Fibroblast of pulmonary artery (primary cell): ENCODE results near the gene POC1A.

Source experiments
- DNase-seq: peaks from one replicate; pipeline ENCODE4 v3.0.0-alpha.2; 2010; ENCODE audit warnings: low read depth
- H3K4me3 ChIP-seq: replicated peaks from 2 replicates; pipeline ENCODE4 v1.5.1; 2011; ENCODE audit warnings: low read depth, mild to moderate bottlenecking, control low read depth, low read length, moderate library complexity
- TF ChIP-seq, protein P1 (sequence below): IDR thresholded peaks from 2 replicates; pipeline ENCODE4 v1.5.1; 2011; ENCODE audit warnings: mild to moderate bottlenecking, control low read depth, low read length, inconsistent platforms; ENCODE audit errors: missing control alignments

The POC1A gene

DNA sequence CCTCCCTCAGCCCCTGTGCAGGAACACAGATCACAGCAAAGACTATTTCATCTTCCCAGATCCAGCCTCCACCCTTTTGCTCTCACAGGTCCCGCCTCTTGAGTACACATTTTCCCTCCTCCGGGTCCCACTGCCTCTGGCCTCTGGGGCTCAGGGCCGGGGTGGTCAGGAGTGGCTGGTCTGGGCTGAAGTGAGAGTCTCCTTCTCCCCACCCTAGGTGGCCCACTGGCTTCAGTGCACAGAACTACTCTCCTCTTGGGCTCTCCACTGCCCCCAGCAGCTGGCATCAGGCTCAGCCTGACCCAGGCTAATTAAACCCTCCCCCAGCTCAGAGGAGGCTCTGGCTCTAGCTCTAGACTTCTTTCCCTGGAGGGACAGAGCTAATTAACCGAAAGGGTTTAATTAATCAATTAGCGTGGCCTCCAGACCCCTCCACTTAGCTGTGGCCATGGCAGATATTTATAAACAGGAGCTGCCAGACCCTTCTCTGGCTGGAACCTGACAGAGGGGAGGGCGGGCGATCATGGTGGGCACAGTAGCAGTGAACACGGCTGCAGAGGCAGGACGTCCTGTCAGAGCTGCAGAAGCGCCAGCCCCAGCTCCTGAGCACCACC, 113.0 kb downstream of the POC1A start:
- TF ChIP-seq, protein P1, sequence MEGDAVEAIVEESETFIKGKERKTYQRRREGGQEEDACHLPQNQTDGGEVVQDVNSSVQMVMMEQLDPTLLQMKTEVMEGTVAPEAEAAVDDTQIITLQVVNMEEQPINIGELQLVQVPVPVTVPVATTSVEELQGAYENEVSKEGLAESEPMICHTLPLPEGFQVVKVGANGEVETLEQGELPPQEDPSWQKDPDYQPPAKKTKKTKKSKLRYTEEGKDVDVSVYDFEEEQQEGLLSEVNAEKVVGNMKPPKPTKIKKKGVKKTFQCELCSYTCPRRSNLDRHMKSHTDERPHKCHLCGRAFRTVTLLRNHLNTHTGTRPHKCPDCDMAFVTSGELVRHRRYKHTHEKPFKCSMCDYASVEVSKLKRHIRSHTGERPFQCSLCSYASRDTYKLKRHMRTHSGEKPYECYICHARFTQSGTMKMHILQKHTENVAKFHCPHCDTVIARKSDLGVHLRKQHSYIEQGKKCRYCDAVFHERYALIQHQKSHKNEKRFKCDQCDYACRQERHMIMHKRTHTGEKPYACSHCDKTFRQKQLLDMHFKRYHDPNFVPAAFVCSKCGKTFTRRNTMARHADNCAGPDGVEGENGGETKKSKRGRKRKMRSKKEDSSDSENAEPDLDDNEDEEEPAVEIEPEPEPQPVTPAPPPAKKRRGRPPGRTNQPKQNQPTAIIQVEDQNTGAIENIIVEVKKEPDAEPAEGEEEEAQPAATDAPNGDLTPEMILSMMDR: peak; percentile 27
- H3K4me3 ChIP-seq: no peak overlapping the region
- no peak for DNase-seq

- TF ChIP-seq, protein P1: no peak
- no peak for DNase-seq
- no peak overlapping the region for H3K4me3 ChIP-seq
Measured at GRCh38 chr3:52040600-52040999, 113.6 kb downstream of the POC1A start.

- DNase-seq: peak; percentile 75
- TF ChIP-seq, protein P1: no peak
- no peak overlapping the region for H3K4me3 ChIP-seq
Measured at GRCh38 chr3:52039846-52040245, 114.4 kb downstream of the POC1A start.

DNA sequence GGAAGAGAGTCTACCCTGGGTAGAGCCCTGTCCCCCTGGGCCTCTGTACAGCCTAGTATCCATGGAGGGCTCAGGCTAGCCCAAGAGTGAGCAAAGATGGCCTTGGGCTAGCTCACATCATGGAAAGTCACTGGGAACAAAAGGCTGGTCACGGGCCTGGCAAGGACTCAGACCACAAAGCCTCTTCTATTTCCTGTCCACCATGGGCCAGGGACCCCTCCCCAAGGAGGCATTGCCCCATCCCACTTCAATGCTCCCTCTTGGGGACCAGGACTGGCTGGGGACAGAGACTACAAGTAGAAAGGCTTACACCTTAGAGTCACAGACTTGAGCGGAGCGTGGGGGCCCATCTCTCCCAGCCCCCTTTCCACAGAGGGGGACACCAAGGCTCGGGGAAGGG, 114.8 kb downstream of the POC1A start:
- TF ChIP-seq, protein P1: no peak
- no peak overlapping the region for H3K4me3 ChIP-seq
- no peak for DNase-seq

- TF ChIP-seq, protein P1: no peak
- H3K4me3 ChIP-seq: no peak overlapping the region
- DNase-seq: no peak
Measured at GRCh38 chr3:52038227-52038626, 116.0 kb downstream of the POC1A start.

GRCh38 chr3:52037291-52037690, 116.9 kb downstream of the POC1A start:
- TF ChIP-seq, protein P1: no peak
- H3K4me3 ChIP-seq: no peak overlapping the region
- no peak for DNase-seq

GRCh38 chr3:52036829-52037228, 117.4 kb downstream of the POC1A start:
- no peak for DNase-seq
- TF ChIP-seq, protein P1: no peak
- no peak overlapping the region for H3K4me3 ChIP-seq
